ENCODE results near the gene GLRX.
"Not testable (repeated sequence)": the region's sequence is repeated elsewhere in the genome, so short reads cannot be mapped to it uniquely, and the experiment has no call there.

The GLRX gene

DNA sequence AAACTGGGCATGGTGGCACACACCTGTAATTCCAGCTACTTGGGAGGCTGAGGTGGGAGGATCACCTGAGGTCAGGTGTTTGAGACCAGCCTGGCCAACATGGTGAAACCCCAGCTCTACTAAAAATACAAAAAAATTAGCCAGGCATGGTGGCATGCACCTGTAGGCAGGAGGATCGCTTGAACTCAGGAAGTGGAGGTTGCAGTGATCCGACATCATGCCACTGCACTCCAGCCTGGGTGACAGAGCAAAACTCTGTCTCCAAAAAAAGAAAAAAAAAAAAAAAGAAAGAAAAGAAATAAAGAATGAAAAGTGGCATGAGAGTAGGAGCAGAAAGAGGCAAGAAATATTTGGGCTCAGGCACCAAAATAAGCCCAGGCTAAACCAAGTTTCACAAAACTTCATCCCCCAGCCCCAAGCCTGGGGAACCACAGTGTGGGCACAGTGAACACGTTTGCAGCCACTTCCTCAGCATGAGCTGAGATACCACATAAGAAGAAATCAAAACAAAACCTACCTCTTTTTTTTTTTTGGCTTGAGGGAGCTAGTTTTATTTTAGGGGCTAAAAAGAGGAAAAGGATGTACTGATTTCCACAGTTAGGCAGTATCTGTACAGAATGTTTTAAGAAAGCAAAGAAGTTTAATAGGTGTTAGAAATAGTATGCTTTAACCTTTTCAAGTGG lies 46.8 kb upstream of the GLRX start:
- peak; percentile 64; the same call in 1 of the 2 replicates for TF ChIP-seq SPI1 (IDR thresholded peaks at IDR 0.05; ENCODE audit: borderline replicate concordance, low read depth)
- H3K4me3 ChIP-seq (replicated peaks; ENCODE audit: insufficient read depth, low read length); H3K27ac ChIP-seq (replicated peaks); H3K27me3 ChIP-seq (ENCODE audit: insufficient read depth, poor library complexity, severe bottlenecking): not testable (repeated sequence)
- peak in 1 of 2 experiments; percentile 21 for DNase-seq (ENCODE audit: low read depth in 1 of 2, low spot score in 1 of 2)

DNA sequence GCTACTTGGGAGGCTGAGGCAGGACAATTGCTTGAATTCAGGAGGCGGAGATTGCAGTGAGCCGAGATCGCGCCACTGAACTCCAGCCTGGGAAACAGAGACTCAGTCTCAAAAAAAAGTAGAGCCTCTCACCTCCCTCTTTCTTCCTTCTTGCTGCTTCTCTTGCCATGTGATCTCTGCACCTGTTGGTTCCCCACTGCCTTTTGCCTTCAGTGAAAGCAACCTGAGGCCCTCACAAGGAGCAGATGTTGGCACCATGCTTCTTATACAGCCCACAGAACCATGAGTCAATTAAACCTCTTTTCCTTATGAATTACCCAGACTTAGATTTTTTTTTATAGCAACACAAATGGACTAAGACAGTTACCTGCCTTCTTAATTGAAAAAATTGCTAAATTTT lies 45.6 kb upstream of the GLRX start:
- TF ChIP-seq, protein P1, sequence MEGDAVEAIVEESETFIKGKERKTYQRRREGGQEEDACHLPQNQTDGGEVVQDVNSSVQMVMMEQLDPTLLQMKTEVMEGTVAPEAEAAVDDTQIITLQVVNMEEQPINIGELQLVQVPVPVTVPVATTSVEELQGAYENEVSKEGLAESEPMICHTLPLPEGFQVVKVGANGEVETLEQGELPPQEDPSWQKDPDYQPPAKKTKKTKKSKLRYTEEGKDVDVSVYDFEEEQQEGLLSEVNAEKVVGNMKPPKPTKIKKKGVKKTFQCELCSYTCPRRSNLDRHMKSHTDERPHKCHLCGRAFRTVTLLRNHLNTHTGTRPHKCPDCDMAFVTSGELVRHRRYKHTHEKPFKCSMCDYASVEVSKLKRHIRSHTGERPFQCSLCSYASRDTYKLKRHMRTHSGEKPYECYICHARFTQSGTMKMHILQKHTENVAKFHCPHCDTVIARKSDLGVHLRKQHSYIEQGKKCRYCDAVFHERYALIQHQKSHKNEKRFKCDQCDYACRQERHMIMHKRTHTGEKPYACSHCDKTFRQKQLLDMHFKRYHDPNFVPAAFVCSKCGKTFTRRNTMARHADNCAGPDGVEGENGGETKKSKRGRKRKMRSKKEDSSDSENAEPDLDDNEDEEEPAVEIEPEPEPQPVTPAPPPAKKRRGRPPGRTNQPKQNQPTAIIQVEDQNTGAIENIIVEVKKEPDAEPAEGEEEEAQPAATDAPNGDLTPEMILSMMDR (IDR thresholded peaks at IDR 0.05; ENCODE audit: insufficient read depth, low read length), result no peak
- TF ChIP-seq SPI1 (IDR thresholded peaks at IDR 0.05; ENCODE audit: borderline replicate concordance, low read depth) (no peak), GABPA (IDR thresholded peaks at IDR 0.05; ENCODE audit: low read depth) (no peak), POLR2AphosphoS5 (IDR thresholded peaks at IDR 0.05; ENCODE audit: low read depth) (no peak)
- TF ChIP-seq, protein P2, sequence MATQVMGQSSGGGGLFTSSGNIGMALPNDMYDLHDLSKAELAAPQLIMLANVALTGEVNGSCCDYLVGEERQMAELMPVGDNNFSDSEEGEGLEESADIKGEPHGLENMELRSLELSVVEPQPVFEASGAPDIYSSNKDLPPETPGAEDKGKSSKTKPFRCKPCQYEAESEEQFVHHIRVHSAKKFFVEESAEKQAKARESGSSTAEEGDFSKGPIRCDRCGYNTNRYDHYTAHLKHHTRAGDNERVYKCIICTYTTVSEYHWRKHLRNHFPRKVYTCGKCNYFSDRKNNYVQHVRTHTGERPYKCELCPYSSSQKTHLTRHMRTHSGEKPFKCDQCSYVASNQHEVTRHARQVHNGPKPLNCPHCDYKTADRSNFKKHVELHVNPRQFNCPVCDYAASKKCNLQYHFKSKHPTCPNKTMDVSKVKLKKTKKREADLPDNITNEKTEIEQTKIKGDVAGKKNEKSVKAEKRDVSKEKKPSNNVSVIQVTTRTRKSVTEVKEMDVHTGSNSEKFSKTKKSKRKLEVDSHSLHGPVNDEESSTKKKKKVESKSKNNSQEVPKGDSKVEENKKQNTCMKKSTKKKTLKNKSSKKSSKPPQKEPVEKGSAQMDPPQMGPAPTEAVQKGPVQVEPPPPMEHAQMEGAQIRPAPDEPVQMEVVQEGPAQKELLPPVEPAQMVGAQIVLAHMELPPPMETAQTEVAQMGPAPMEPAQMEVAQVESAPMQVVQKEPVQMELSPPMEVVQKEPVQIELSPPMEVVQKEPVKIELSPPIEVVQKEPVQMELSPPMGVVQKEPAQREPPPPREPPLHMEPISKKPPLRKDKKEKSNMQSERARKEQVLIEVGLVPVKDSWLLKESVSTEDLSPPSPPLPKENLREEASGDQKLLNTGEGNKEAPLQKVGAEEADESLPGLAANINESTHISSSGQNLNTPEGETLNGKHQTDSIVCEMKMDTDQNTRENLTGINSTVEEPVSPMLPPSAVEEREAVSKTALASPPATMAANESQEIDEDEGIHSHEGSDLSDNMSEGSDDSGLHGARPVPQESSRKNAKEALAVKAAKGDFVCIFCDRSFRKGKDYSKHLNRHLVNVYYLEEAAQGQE (IDR thresholded peaks at IDR 0.05; ENCODE audit: insufficient replicate concordance, low read depth), result no peak
- H3K27ac ChIP-seq (replicated peaks), result no peak overlapping the region
- DNase-seq (ENCODE audit: low read depth in 1 of 2, low spot score in 1 of 2), result no peak
- H3K27me3 ChIP-seq (ENCODE audit: insufficient read depth, poor library complexity, severe bottlenecking), result no peaks in the 10 kb centered on the region
- H3K4me3 ChIP-seq (replicated peaks; ENCODE audit: insufficient read depth, low read length), result no peak overlapping the region

DNA sequence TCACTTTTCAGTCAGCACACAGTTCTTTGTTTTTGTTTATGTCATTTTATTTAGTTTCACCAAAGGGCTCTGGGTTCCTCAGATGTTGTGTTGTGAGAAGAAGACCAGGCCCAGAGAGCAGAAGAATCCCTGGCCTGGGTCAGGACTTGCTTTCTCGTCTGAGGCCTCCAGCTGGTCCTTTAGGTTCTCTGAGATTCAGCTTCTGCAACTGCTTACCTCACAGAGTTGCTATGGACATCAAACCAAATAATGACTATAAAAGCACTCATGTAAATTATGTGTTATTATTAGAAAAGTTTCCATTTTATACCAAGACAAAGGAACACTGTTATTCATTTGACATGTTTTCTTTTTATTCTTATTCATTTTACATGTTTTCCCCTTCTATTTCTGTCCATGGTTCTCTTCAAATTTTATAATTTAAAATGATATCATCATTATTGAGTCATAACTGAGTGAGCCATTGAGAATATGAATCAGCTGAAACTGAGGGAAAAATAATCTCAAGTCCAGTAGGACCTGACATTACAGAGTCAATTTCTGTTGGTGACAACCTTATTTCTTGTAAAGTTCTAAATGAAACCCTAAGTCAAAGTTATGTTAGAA lies 44.0 kb upstream of the GLRX start:
- TF ChIP-seq SPI1 (IDR thresholded peaks at IDR 0.05; ENCODE audit: borderline replicate concordance, low read depth) (no peak), GABPA (IDR thresholded peaks at IDR 0.05; ENCODE audit: low read depth) (no peak), POLR2AphosphoS5 (IDR thresholded peaks at IDR 0.05; ENCODE audit: low read depth) (no peak)
- TF ChIP-seq, protein P1 (IDR thresholded peaks at IDR 0.05; ENCODE audit: insufficient read depth, low read length), result no peak
- TF ChIP-seq, protein P2 (IDR thresholded peaks at IDR 0.05; ENCODE audit: insufficient replicate concordance, low read depth), result no peak
- Histone ChIP-seq H3K27me3 (ENCODE audit: insufficient read depth, poor library complexity, severe bottlenecking) (no peaks in the 10 kb centered on the region), H3K4me3 (replicated peaks; ENCODE audit: insufficient read depth, low read length) (no peak overlapping the region), H3K27ac (replicated peaks) (no peak overlapping the region)
- no peak for DNase-seq (ENCODE audit: low read depth in 1 of 2, low spot score in 1 of 2)

DNA sequence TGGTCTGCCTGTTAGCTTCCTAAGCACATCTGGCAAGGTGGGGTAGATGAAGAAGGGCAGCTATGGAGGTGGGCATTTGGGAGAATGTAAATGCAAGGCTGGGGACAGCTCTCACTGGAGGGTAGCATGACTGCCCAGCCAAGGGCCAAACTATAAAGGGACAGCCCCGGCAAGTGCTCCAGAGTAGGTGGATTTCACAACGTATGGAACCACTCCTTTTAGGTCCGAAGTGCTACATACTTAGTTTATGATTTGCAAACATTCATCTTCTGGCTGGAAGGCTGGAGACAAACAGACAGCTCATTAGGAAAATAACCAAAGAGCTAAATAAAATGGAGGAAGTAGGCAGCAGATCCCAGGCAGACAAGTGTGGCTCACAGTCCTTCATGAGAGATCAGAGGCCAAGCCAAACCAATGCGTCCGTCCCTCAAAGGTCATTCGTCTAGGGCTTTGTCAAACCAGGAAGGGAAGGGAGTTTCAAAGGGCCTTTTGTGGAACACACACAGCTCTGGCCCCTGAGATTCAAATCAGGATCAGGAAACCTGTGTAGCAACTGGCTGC lies 42.5 kb upstream of the GLRX start:
- DNase-seq (ENCODE audit: low read depth in 1 of 2, low spot score in 1 of 2), result no peak
- Histone ChIP-seq H3K4me3 (replicated peaks; ENCODE audit: insufficient read depth, low read length) (no peak overlapping the region), H3K27me3 (ENCODE audit: insufficient read depth, poor library complexity, severe bottlenecking) (no peaks in the 10 kb centered on the region), H3K27ac (replicated peaks) (no peak overlapping the region)
- no peak for TF ChIP-seq GABPA (IDR thresholded peaks at IDR 0.05; ENCODE audit: low read depth)
- TF ChIP-seq, protein P2 (IDR thresholded peaks at IDR 0.05; ENCODE audit: insufficient replicate concordance, low read depth), result no peak
- TF ChIP-seq POLR2AphosphoS5 (IDR thresholded peaks at IDR 0.05; ENCODE audit: low read depth), result no peak
- TF ChIP-seq SPI1 (IDR thresholded peaks at IDR 0.05; ENCODE audit: borderline replicate concordance, low read depth), result no peak
